GM19452 (cell line): ENCODE data around the gene FAM241B.

Source experiments
- ATAC-seq: cut with Tn5 transposase; IDR thresholded peaks from one replicate; pipeline ENCODE4 v1.9.1; 2021; ENCODE audit not compliant: unreplicated experiment

Gene FAM241B

DNA sequence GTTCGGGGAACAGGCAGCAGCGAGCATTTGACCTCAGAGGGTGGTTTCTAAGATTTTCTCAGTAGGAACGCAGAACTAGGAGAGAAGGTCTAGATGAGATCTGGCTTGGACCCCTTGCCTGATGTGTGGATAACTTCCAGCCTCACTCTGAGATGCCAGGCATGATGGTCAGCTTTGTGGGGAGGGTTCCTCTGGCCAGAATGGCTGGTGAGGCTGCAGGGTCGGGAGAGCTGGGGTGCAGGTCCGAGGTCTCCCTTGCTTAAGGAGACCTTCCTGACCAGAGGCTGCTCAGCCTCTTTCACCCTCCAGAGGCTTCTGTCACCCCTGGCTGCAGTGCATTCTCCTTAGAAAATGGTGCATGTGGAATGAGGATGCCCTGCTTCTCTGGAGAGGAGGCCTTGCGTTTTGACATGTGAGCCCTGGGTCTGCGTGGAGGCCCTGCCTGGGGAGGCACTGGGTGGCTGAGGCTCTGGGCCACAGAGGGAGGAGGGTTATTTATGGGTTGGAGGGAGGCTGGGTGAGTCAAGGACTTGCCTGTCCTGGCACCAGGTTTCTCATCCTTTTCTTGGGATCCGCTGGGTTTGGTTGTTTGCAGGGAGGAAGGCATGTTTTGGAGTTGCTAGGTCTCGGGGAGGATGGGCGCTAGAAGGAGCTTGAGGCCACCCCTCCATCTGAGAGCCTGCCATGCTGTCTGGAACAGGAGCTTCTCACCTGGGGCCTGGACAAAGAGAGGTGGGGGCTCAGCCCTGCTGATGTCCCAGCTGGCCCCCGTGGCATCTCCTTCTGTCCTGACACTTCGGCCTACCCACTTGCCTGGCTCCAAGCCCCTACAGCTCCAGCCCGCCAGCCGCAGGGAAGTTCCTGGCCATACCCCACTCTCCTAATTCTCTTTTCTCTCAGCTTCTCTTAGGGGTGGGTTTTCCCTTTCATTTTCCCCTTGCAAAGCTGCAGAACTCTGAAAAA lies 3.9 kb downstream of the FAM241B start:
- no peak for ATAC-seq

DNA sequence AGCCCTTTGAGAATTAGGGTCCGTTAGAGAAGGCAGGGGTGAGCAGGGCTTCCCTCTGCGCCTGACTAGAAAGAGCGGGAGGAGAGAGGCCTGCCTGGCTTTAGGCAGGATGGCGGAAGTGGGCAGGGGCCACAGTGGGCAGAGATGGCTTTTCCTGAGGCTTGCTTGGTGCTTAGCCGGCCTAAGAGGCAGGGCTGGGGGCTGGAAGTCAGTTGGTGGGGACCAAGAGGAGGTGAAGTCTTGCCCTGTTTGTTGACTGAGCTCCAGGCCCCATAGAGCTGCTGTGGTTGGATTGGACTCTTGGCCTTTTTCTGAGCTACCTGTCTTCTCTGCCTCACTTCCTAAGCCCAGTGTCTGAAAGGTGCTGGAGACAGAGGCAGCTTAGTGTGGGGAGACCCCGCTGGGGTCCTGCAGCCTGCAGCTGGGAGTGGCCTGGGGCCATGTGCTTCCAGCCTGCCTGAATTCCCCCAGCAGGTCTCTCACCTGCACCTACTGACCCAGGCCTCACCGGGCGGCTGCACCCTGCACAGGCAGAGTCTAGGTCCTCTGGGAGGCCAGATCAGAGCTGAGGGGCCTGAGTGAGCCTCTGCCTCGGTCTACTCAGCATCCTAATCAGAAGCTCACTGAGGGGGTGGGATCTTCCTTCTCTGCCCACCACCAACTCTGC lies 4.8 kb downstream of the FAM241B start:
- no peak for ATAC-seq

DNA sequence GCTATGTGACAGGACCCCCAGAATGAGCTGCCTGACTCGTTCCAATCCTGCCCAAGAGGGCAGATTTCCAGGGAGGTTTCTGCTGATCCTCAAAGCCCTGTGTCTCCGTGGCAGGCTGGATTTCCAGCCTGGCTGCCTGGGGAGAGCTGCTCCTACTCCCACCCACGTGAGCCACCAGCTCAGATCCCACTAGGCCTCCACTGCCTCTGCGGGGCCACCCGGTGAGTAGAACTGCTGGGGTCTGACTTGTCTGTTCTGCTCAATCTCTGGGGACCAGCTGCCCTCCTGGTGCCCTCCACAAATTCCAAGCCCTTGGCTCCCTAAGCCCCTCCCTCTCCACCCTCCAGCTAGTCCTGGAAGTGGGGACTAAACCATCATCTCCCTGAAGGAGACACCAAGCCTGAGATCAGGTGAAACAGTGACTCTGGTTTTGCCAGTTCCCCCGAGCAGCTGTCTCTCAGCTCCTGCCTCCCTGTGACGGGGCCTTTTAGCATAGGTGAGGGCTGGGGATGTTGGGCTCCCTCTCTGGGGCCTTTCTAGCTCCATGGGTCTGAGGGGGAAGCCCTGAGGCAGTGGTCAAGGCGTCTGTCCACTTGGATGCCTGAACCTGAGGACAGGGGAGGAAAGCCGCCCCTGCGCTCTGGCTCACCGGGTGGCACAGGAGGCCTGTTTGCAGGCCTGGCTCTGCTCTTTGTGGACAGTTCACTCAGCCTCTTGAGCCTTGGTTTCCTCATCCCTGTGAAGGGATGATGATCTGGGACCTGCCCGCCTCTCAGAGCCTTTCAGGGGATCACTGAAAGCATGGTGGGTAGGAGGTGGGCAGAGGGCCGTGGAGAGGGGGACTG lies 5.6 kb downstream of the FAM241B start:
- ATAC-seq, result no peak

DNA sequence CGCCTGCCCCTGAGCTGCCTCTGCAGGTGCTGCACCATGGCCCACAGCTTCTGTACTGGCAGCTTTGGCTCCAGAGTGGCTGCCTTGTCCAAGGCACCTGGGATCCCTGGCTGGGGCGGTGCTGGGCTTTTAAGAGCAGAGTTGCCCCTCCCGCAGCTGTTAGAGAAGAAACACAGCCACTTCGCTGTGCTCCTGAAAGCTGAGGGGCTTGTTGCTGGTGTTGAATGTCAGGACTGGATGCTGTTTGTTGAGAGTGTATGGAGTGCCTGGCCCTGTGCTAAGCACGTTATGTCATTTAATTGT lies 6.2 kb downstream of the FAM241B start:
- no peak for ATAC-seq

DNA sequence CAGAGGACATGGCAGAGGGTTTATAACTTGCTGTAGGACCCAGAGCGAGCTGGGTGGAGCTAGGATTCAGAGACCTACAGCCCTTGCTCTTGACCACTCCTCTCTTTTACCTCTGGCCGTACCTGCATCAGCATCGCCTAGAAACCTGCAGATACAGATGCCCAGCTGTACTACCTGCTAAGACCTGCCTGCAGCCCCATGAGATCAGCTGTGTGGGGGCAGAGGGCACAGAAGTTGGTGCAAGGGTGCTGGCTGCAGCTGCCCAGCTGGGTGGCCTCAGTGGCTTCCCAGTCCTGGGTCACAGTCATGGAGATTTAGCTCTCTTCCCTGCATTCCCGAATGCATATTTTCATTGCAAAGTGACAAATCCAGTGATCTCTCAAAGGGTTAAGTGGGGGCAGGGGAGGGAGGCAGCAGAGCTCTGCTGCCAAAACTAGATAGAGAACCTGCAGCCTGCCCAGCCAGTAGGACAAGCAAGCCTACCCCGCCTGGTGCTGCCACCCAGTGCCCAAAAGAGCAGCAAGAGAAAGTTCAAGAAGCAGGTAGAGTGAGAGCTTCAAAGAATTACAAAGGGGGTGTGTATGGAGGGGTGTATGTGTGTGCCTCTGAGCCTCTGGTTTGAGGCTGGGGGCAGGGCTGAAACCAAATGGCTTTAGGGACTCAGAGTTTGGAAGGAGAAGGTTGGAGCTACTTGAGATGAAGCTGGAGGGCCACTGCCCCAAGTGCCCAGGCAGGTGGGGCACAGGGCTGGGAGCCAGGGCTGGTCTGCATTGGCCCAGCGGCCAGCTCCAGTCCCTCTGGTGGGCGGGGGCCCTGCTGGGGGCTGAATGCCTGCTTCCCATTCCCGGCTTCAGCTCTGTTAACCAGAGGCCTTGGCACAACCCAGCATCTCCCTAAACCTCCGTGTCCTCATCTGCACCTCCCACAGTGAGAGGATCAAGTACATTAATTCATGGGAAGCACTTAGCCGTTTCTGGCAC lies 6.9 kb downstream of the FAM241B start:
- no peak for ATAC-seq

DNA sequence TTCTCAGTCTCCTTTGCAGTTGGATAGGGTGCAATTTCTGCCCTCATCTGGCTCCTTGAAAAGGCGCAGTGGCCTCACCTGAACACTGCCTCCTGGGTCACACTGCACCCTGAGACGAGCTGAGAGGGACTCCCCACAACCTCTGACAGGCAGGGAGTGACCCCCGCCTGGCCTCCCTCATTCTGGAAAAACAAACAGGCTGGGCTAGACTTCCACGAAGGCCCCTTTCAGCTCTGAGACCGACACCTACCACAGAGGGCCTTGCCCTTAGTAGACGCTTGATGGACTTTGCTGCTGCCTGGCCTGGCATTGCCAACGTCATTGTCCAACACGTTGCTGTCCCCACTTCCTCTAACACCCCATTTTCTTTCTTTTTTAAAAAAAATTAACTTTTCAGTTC lies 8.6 kb downstream of the FAM241B start:
- ATAC-seq, result no peak

DNA sequence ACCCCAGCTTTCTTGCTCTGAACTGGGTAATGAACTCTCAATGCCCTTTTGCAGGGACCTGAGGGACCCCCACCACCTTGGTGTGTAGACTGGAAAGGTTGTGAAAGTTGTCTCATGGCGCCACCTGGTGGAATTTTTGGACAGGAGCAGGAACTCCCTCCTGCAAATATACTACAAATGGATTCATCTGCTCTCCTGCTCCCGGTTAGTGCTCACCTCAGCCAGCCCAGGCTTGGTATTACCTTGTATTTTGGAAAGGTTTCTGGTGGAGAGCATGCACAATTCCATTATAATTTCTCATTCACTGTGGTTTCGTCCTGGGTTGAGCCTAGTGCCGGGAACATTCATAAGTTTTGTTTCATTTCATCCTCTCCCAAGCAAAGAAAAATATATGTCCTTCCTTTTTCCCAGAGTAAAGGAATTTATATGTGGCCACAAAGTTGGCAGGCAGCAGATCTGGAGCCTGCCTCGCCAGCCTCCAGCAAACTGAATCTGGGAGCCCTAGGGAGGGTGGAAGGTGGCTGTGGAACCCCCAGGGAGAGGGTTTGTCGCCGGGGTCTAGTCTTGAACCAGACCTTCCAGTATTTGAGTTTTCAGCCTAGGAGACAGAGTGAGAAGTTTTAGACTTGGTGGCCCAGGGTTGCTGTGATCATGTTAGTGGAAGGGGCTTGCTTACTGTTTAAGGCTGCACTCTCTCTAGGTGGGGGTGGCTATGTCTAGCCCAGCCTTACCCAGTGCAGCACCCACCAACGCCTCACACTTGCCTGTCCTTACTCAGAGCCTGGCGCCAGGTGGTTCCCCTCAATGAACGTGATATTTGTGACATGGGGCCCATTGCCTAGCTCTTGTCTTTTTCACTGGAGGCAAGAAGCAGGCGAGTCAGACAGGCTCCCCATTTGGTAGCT lies 9.5 kb downstream of the FAM241B start:
- ATAC-seq, result no peak

DNA sequence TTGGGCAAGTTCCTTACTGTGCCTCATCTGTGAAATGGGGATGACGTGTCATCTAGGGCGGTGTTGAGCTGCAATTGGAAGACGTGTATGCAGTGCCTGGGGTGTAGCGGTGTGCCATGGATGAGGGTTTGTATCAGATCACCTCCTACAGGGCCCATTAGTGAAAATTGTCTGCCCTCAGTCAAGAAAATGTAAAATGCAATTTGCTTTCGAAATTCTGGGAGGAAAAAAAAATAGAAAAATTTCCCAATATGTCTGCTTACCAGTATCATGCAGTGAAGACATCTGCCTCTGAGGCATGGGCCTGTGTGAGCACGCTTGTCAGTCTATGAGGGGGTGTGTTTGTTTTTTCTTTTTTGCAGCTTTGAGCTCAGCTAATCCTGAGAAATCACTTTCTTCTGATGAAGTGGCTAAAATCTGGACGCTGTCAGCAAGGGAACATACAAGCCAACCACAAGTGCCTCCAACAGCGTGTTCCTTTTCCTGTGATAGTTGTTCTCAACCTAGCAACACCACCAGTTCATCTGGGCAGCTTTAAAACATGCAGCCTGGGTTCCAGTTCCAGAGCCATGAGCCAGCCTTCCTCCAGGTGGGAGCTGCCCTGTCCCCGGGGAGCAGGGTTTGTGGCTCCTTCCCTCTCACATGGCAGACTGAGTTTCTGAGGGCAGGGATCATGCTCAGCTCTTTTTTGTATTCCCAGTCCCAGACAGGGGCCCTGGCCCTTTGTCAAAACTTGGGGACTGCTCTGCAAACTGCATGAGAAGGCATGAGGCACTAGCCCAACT lies 10.3 kb downstream of the FAM241B start:
- ATAC-seq, result no peak

DNA sequence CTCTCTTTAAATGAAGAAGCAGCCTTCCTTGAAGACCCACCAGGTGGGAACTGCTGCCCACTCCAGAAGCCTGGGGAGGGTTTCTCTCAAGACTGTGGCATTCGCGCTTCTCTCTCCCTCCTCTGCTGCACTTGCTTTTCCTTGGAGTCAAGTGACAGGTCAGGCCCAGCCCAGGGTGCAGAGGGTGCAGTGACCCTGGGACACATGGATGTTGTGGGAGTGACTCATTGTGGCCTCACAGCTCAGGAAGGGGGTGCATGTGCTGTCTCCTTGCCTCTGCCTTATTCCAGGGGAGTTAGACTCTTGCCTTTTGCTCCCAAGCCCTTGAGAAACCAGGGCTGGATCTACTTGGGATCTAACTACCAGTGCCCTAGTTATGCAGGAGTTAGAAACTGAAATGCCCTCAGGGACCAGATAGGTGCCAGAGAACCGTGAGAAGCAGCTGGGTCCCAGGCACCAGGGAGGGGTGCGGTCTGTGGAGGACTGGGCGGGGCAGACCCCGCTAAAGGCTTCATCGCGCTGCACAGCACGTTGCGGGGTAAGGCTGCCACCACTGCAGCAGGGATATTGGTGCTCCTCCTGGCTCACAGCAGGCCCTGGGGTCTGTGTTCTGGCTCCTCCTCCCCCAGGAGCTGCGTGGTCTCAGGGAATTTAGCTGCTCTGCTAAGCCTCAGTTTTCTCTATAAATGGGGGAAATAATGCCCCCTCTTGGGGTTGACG lies 11.4 kb downstream of the FAM241B start:
- ATAC-seq, result no peak

DNA sequence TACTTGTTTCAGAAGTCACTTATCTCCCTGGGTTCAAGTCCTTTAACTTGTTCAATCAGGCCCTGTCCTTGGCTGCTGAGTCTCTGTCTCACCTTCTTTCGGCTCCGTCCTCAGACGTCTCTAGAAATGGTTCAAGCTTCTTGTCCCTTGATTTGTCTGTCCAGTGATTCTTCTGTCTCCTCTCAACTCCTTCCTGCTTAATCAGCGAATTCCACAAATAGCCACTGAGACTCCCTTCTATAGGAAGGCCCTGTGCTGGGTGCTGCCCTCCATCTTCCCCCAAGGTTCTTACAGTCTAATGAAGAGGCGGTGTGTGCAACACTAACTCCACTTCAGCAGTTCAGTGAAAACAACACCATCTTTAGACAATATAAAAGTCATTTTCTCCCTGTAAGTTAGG lies 12.7 kb downstream of the FAM241B start:
- no peak for ATAC-seq

DNA sequence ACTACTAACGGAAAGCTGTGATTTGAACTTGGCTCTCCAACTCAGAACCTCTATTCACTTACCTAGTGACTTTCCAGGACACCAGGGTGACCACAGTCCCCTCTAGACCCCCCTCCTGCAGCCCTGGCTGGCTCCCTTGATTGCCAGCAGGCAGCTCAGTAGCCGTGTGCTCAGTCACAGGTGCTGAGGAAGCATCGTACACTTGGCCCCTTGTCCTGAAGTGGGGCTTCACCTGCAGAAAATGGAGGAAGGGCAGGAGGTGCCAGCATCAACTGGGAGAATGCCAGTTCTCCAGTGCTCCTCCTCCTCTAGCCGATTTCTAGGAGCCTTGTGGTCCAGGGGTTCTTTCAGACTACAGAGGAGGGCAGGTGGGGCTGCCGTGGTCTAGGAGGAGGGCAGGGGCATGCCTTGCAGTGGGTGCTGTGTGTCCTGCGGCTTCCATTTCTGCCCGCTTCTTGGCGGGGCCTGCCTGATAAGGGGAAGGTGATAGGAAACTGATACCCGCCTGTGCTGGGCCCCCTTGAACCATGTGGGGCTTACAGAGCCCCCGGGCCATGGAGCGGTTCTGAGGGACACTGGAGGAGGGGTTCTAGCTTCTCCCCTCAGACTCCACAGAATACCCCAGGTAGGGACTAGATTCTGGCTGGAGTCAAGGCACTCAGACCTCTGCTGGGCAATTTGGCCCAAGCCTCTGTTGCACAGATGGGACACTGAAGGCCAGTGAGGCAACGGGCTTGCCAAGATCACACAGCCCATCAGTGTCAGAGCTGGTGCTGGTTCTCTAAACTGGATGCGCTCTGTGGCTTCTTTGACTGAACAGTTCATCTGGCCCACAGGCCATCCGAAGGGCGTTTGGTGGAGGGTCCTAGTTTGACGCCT lies 14.0 kb downstream of the FAM241B start:
- ATAC-seq, result no peak

DNA sequence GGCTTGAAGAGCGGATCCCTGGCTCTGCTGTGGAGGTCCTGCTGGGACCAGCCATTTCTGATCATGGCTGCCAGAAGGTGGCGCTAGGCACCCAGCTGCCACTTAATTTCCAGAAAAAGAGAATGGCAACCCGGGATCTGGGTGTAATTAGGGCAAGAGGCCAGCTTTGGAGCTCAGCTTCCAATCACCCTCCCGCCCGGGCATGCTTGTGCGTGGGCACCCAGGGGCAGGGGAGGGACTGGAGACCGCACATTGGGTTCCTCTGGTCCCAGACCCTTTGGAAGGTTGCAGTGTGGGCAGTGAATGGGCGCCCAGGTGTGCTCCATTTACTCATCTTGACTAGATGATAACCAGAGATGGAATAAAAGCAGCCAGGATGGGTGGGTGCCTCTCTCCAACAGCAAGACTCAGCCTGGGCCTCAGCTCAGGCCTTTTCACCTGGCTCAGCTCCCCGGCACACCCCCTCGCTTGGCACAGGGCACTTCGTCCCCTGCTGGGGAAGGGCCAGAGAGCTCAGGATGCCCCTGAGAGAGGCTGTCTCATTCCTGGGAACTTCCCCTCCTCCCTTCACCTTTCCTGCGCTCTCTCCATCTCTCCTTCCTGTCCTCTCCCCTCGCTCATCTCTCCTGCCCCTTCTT lies 14.7 kb downstream of the FAM241B start:
- ATAC-seq, result no peak

DNA sequence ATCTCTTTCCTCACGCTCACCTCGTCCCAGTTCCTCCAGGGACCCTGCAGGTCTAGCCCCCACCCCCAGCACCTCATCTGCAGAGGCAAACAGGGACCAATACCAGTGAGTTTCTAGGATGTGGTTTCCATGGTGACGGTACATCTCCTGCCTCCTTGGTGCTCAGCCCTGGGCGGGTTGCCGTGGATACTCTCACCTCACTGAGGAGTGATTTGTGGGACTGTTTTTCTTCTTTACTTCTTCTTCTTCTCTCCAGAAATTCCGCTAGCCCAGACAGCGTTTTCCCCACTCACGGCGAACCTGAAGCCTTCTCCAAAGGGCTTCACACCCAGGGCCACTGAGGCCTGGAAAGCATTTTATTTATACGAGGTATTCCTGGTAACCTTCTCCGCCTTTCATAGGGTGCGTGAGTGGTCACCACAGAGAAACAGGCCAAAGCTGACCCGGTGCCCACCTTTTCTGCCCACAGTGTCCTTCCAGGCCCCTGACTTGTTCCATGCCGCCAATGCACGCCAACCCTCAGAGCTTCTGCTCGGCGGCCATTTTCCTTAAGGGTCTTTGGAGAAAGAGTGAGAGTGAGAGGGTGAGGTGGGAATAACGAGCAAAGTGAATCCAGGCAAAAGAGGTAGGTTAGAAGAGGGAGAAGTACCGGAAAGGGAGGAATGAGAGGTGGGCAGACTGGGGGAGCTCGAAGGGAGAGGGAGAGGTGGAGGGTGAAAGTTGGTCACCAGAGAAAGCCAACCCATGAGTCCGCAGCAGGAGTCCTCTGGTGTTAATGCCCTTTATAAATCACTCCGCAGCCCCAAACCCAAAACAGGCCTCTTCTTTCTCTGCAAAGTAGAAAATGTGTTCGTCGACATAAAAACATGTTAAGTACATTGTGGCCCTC lies 15.5 kb downstream of the FAM241B start:
- no peak for ATAC-seq

DNA sequence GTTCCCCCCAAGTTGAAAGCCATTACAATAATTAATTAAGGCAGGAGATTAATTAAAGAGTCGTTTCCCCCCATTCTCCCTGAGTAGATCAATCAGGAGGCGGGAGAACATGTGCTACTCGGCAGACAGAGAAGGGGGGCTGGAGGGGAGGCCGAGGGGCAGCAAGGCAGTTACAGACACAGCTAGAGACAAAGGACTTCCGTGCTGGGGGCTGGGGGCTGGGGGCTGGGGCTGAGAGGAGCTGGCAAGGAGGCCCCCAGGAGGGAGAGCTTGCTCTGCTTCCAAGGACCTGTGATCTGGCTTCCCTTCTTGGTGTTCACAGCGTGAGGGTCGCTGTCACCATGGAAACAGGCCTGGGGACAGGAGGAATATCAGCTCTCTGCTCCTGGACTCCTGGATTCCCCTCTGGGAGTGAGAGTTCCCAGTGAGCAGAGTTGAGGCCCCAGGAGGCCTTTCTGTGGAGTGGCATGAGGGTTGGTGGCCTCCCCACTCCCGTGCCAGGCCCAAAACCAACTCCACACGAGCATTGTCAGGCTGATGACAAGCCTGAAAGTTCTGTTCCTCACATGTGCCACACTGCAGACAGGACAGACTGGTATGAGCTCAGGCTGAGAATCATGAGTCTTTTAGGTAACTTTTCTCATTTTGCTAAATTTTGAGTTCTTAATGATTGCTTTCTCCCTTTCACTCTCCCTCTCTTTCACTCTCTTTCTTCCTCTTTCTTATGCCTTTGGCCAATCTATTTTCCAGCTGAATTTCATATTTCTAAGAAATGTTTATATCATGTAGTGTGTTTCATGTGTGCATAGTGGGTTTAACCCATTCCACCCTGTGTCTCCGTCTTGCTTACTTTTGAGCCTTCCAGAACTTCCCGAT lies 16.4 kb downstream of the FAM241B start:
- ATAC-seq, result no peak

DNA sequence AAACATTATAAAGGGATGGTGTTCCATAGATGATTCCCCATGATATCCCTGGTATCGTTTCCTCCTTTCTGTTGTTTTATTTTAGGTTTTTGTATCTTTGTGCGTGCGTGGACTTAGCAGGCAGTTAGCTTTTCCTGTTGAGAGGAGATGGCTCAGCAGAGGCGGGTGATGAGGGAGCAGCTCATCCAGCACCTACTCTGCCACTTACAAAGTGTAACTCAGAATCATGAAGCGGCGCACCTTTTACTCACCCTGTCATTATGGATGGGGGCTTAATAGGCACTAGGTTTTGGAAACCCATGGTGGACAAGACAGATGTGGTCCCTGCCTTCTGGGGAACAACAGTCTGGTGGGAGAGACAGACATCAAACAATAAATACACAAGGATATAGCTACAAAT lies 17.1 kb downstream of the FAM241B start:
- ATAC-seq, result no peak
